Smooth muscle cell of the brain vasculature (primary cell): ENCODE data around the gene DTYMK.
"Not testable (repeated sequence)": the region's sequence is repeated elsewhere in the genome, so short reads cannot be mapped to it uniquely, and the experiment has no call there.

Experiments used
- DNase-seq: peaks from one replicate; pipeline ENCODE4 v3.0.0-alpha.2; 2012; ENCODE audit warnings: low read depth, low spot score

Gene DTYMK

GRCh38 chr2:241672243-241673188 is 14.1 kb downstream of the DTYMK start:
- no peak for DNase-seq

DNA sequence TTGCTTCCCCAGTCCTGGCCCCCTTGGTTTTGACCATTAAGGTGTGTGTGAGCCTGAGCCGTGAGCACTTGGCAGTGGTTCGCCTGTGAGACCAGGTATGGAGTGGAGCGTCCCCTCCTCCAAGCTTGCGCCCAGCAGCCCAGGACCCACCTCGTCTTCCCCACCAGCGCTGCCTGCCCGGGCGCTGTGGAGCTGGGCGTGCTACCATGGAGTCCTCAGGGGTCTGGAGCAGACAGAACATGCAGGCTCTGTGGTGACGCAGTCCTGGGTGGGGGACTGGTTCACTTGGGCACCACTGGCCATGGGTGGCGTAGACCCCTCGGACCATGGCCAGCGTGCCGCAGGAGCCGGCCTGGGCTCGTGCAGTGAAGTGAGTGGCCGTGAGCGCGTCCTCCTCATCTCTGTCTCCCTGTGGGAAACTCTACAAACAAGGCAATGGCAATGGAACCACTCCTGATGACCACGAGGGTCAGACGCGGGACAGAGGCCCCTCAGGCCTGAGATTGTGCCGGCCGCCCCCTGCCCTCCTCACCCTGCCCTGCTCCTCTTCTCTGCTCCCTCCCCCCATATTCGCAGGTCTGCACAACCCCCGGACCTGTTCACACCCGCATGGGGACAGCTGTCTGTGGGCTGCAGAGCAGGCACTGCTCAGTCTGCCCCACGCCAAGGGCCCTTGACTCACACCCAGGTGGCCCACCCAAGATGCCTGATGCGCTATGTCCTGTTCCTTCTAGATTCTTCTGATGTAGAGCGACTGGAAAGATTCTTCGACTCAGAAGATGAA is 15.0 kb downstream of the DTYMK start:
- no peak for DNase-seq

DNA sequence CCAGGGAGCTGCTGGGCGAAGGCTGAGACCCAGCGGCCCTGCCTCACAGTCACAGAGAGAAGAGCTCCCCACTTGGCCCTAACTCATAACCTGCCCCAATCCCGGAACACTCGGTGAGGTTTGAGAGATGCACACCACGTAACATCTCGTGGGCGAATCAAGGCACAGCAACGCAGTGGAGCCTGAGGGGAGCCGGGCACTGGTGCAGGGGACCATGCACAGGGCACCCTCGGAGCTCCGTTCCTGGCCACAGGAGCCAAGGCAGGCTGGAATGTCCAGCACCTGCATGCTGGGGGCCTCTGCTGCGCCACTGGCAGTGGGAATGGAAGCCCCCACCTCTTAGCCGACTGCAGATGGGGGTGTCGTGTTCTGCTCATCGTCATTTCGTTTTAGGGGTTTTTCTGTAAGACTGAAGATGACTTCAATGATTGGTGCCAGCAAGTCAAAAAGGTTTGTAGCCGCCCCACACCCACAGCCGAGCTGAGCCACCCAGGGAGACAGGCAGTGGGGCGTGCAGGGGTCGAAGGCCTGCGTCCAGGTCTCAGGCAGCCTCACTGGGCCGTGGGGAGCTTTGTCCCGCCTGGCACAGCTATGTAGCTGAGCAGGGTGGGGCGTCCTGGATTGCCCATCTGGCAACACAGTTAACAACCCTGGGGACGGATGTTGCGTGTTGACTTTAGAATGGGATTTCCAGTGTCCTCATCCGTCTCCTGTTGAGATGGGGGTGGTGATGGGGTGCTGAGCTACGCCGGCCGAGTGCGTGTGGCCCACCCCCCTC is 16.1 kb downstream of the DTYMK start:
- no peak for DNase-seq

DNA sequence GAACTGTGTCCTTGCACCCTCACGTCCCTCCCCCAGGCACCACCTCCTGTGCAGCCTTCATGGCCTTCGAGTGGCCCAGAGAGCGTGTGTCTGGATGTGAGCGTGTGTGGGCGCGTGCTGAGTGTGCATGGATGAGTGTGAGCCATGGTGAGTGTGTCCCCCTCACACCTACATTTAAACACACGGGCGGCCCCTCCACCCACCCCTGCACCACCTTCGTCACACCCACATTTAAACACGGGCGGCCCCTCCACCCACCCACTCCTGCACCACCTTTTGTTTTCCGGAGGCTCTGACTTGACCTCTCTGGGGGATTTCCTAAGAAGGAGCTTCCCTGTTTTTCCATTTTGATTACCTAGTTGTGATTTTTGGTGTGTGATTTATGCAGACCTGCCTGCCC is 17.8 kb downstream of the DTYMK start:
- DNase-seq, result no peak

DNA sequence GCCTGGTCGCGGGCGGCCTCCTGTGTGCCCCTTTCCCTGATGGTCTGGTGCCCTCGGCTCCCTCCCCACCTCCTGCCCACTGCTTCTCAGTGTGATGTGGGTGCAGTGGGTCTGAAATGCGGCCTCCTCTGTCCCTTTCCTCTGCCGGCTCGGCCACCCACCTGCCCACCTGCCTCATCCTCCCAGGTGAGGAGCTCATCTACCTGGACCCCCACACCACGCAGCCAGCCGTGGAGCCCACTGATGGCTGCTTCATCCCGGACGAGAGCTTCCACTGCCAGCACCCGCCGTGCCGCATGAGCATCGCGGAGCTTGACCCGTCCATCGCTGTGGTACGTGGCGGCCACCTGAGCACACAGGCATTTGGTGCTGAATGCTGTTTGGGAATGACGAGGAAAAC is 18.3 kb downstream of the DTYMK start:
- no peak for DNase-seq

- no peak for DNase-seq
Measured at GRCh38 chr2:241666627-241667400, 19.8 kb downstream of the DTYMK start.

DNA sequence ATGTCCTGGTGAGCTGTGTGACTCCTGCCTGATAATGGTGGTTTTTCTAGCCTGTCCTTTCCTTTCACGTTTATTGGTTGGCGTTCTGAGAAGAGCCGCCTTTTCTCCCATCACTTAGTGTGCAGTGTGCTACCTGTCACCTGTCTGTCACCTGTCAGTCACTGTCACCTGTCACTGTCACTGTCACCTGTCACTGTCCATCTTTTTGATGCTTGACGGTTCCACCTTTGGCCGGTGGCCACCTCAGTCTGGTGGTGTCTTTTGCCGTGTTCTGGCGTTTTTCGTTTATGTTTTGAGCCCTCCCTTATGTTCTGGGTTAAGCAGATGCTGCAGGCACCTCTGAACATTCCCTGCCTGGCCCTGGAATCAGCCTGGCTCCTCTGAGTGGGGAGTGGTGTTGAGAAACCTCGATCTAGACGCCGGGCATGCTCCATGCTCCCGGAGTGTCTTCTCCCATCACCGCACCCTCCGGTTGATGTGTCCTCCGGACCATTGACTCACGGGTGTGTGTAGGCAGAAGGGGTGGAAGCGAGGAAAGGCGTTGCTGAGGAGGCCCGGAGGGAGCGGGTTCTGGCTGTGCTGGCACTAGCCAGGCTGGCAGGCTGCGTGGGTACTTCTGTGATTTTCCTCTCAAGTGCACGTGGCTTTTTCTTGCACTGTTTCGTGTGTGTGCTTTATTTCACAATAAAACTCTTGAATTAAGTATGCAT is 20.7 kb downstream of the DTYMK start:
- DNase-seq, result no peak

GRCh38 chr2:241662731-241663130 is 23.9 kb downstream of the DTYMK start:
- not testable (repeated sequence) for DNase-seq

GRCh38 chr2:241660593-241661213 is 25.9 kb downstream of the DTYMK start:
- no peak for DNase-seq

DNA sequence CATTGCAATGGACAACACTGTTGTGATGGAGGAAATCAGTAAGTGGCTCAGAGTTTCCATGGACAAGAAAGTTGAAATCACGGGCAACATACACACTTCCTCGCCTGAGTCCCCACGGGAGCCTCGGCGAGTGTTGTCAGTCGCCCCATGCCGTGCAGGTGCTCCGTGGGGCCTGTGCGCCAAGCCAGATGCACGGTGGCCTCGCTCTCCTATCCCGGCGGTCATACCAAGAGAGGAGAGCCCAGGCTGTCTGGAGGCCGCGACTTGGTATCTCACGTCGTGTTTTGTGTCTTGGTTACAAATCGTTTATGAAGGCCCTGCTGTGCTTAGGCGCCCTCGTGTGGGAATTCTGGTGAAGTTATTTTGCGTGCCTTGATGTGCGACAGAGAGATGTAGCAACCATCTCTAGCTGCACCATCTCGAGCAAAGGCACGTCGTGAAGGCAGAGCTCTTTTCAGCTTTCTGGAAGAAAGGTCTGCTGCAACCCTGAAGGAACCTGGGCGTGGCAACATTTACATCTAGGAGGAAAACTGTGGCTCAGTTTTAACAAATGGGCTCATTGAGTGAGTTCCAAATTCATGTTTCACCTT is 27.4 kb downstream of the DTYMK start:
- peak; percentile 51 for DNase-seq

DNA sequence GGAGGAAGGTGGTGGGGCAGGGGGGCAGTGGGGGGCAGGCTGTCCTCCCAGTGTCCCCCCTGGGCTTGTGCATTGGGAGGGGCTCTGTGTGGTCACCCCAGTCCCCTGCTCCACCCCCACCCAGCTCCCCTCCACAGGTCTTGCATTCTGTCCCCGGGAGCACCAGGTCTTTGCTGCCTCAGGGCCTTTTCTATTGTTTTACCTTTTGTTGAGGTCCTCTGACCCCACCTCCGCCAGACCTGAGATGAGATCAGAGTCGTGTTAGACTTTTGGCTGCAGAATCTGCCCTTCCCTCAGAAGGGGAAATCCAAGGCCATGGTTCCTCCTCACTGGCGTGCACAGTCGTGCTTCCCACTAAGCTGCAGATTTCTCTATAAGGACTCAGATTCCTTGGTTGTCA is 28.3 kb downstream of the DTYMK start:
- no peak for DNase-seq

DNA sequence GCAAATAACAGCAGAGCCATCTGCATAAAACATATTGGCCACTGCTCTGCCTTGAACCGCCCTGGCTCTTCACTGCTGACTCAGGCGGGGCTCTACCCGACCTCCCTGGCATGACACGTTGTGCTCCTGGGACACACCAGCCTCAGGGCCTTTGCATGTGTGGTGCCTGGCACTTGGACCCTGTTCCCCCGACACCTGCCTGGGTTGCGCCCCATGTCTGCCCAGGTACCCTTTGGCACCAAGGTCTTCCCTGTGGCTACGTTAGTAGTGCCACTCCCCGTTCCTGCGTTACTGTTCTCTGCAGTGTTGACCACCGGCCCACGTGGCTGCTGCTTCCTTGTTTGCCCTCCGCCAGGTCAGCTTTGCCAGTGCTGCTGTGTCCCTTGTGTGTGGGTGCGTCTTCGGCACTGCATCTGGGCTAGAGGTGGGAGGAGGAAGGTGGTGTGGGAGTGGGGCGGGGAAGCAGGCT is 28.8 kb downstream of the DTYMK start:
- no peak for DNase-seq

DNA sequence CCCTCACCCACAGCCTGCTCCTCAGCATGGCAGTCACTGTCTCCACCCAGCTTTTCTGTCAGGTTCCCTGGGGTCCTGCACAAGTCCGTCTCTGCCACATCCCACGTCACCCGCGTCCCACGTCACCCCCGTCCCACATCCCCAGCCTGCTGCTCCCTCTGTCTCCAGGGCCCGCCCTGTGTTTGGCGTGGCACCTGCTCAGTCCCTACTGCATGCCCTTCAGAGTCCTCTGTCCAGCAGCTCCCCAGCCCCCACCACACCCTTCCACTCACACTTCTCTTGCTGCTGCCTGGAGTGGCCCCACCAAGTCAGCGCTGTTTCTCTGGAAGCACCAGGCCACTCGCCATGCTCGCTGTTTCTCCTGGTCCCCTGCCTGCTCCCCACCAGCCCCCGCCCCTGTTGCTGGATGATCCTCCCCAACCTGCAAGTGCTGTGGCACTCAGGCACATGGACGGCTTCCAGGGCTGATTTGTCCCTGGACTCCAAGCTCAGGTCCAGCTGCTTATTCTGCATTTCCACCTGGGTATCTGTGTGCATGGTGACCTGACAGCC is 30.3 kb downstream of the DTYMK start:
- no peak for DNase-seq

DNA sequence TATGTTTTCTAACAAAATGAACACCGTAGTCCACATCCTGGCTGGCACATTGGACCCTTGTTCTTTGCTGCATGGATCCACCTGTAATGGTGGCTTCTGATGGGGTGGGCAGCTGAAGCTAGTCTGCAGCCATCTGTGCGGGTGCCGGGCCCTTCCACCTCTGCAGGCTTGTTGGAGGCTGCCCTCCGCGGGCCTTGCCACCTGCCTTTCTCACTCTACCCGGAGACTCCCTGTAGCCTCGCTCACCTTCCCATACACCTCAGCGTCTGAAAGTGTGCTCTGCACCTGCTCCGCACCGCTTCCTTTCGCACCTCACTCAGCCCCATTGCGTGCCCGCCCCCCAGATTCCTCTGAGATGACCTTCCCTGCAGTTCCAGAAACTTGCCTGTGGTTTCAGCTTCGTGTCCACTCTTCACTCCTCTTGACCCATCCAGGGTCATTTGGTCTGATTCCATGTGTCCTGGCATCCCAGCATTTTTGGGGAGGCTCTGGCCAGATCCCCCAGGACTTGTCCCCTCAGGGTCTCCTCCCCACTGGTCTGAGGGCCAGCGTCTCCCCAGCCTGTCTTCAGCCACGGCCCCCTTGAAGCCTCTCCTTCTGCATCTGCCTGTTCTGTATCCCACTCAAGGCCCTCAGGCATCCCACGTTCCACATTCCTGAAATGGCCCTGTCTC is 31.0 kb downstream of the DTYMK start:
- no peak for DNase-seq

- no peak for DNase-seq
Measured at GRCh38 chr2:241654551-241654950, 32.1 kb downstream of the DTYMK start.

- DNase-seq, result no peak
Measured at GRCh38 chr2:241653210-241653750, 33.3 kb downstream of the DTYMK start.

DNA sequence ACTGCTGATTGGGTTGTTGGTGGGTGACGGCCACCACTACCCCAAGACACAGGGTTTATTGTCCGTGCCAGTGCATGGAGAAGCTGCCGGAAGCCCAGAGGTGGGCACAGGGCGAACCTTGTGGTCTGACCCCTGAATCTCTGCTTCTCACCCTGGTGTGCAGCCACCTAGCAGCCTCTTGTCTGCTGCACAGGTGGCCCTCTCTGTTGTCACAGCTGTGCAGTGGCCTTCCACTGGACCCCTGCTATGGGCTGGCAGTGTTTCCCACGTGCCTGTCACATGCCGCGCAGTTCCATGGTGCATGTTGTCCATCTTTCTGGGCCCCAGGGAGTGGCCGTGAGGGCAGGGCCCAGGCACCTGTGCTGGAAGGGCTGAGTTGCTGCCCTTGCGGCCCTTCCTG is 33.9 kb downstream of the DTYMK start:
- no peak for DNase-seq

GRCh38 chr2:241652142-241652541 is 34.5 kb downstream of the DTYMK start:
- DNase-seq, result no peak
